Measurements from ENCODE around the gene IDH3G.

Gene IDH3G

GRCh38 chrX:153773741-153774575 lies 20.2 kb downstream of the IDH3G start:
- no peak for DNase-seq (ENCODE audit: low read depth in 2 of 2)

DNA sequence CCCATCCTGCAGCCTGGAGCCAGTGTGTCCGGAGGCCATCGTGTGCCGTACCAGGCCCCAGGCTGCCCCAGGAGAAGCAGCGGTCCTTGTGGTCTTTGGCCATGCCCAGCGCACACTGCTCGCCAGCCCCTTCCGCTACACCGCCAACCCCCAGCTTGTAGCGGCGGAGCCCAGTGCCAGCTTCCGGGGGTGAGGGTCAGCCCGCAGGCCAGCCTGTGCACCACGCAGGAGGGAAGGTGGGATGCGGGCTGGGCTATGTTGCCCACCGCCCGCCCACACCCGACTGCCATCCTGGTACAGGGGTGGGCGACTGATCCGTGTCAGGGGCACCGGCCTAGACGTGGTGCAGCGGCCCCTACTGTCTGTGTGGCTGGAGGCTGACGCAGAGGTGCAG lies 21.0 kb downstream of the IDH3G start:
- no peak for DNase-seq (ENCODE audit: low read depth in 2 of 2)

DNA sequence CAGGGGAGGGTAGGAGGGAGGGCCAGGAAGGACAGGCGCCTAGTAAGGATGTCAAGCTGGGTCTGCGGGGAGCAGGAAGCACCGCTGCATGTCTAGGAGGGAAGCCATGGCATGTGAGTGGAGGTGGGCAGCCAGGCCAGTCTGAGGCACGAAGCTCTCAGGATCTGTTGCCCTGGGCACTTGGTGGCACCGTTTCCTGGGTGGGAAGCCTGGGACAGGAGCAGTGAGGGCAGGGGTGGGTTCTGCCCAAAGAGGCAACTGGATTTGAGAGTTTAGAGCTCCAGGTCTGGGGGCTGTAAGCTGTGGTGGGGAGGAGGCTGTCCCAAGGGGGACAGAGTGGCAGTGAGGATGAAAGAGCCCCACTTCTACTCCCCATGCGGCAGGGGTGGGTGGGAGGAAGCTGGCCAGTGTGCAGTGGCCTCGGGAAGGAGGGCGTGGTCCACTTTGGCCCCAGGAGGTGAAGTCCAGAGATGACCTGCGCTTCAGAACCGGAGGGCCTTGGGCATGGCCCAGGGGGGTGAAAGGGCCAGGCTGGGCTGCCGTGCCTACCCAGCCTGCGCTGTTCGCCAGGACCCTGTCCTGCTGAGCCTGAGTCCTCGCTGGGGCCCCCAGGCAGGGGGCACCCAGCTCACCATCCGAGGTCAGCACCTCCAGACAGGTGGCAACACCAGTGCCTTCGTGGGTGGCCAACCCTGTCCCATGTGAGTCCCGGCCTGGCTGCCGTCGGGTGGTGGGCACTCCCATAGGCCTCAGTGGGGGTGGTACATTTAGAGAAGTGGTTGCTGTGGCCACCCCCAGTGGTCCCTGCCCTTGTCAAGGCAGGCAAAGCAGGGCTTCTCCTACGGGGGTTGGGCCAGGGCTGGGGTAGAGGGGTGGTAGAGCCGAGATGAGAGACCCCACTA lies 21.6 kb downstream of the IDH3G start:
- DNase-seq (ENCODE audit: low read depth in 2 of 2), result no peak

DNA sequence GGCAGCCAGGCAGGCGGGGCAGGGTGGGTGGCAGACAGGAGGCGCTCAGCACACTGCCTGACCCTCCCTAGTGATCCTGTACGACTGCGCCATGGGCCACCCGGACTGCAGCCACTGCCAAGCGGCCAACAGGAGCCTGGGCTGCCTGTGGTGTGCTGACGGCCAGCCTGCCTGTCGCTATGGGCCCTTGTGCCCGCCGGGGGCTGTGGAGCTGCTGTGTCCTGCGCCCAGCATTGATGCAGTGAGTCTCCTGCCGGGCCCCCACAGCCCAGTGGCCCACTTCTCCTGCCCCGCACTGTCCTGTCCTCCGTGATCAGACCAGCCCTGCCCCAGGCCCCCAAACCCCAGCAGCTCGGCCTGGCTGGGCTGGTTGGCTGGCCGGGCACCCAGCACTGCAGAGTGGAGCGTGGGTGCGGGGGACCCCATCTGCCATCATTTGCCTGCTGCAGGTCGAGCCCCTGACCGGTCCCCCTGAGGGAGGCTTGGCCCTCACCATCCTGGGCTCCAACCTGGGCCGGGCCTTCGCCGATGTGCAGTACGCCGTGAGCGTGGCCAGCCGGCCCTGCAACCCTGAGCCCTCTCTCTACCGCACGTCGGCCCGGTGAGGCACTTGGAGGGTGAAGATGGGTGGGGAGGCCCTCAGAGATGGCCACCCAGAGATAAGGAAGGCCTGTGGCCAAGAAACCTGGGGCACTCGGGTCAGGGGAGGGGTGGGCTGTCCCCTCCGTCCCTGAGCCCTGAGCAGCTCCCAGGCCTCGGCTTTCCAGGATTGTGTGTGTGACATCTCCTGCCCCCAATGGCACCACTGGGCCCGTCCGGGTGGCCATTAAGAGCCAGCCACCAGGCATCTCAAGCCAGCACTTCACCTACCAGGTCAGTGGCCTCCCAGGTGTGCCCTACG lies 22.5 kb downstream of the IDH3G start:
- DNase-seq (ENCODE audit: low read depth in 2 of 2), result no peak

- no peak for DNase-seq (ENCODE audit: low read depth in 2 of 2)
Observed at GRCh38 chrX:153770601-153771414, 23.4 kb downstream of the IDH3G start.

DNA sequence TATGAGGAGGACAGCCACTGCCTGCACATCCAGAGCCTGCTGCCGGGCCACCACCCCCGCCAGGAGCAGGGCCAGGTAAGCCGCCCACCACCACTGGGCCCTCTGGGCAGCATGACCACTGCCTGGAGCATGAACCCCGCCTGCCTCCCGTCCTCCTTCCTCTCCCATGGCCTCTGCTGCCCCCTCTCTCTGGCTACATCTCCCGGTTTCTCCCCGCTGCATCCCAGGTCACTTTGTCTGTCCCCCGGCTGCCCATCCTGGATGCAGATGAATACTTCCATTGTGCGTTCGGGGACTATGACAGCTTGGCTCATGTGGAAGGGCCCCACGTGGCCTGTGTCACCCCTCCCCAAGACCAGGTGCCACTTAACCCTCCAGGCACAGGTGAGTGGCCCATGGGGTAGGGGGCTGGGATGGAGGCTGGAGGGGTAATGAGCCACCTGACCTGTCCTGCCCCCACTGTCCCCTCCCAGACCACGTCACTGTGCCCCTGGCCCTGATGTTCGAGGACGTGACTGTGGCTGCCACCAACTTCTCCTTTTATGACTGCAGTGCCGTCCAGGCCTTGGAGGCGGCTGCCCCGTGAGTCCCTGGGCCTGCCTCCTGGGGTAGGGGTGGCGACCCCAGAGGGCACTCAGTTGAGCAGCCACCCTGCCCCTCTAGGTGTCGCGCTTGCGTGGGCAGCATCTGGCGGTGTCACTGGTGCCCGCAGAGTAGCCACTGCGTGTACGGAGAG lies 24.1 kb downstream of the IDH3G start:
- no peak for DNase-seq (ENCODE audit: low read depth in 2 of 2)

DNA sequence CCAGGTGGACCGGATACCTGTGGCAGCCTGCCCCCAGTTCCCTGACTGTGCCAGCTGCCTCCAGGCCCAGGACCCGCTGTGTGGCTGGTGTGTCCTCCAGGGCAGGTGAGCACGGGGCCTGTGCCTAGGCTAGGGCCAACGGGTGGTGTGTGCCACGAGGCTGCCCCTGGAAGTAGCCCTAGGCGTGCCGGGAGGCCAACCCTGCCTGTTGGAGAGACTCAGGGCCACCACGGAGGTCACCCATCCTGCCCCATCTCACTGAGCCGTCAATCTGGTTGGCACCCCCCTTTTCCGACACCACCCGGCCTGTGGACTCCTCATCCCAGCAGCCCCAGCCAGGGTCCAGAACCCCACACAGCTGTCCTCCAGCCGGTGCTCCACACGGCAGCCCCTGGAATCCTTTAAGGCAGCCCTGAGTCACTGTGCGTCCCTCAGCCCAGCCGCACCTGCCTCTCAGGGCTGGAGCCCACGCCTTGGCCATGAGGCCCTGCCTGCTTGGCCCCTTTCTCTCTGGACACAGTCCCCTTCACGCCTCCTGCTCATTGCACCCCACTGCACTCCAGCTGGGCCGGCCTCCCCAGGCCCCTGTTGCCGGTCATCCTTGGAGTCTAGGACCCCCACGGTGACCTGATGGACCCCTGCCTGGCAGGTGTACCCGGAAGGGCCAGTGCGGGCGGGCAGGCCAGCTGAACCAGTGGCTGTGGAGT lies 24.9 kb downstream of the IDH3G start:
- no peak for DNase-seq (ENCODE audit: low read depth in 2 of 2)

DNA sequence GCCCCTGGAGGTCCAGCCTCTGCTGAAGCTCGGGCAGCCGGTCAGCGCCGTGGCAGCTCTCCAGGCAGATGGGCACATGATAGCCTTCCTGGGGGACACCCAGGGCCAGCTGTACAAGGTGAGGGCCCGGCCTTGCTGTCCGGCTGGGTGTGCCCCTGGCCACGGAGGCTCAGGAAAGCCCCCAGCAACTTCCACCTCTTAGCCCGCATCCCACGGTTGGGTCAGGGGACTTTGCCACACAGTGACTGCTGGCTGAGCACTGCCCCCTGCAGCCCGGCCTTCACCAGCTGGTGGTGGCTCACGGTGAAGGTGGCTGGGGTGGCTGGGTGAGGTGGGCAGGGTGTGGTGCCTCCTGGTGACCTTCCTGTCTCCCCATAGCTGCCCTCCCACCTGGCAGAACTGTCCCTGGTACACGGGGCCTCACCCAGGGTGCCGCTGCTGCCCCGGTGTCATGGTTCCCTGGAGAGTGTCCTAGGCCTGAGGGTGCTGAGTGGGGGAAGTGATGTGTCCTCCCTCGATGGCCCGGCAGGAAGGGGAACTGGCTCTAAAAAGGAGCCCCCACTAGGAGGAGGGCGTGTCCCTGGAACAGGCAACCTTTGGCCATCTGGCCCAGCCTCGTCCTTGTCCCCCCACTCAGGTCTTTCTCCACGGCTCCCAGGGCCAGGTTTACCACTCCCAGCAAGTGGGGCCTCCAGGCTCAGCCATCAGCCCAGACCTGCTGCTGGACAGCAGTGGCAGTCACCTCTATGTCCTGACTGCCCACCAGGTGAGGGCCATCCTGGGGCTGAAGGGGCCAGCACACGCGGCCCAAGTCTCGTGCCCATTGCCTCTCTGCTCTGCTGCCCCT lies 25.6 kb downstream of the IDH3G start:
- no peak for DNase-seq (ENCODE audit: low read depth in 2 of 2)

DNA sequence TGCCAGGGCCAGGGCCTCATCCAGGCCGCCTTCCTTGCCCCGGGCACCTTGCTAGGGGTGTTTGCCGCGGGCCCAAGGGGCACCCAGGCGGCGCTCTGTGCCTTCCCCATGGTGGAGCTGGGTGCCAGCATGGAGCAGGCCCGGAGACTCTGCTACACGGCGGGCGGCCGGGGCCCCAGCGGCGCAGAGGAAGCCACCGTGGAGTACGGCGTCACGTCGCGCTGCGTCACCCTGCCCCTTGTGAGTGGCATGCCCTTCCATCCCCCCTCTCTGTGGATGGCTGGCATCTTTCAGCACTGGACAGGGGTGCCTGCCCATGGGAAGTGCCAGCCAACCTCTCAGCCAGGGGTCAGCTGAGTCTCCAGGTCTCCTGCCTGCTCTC lies 26.5 kb downstream of the IDH3G start:
- DNase-seq (ENCODE audit: low read depth in 2 of 2), result no peak

DNA sequence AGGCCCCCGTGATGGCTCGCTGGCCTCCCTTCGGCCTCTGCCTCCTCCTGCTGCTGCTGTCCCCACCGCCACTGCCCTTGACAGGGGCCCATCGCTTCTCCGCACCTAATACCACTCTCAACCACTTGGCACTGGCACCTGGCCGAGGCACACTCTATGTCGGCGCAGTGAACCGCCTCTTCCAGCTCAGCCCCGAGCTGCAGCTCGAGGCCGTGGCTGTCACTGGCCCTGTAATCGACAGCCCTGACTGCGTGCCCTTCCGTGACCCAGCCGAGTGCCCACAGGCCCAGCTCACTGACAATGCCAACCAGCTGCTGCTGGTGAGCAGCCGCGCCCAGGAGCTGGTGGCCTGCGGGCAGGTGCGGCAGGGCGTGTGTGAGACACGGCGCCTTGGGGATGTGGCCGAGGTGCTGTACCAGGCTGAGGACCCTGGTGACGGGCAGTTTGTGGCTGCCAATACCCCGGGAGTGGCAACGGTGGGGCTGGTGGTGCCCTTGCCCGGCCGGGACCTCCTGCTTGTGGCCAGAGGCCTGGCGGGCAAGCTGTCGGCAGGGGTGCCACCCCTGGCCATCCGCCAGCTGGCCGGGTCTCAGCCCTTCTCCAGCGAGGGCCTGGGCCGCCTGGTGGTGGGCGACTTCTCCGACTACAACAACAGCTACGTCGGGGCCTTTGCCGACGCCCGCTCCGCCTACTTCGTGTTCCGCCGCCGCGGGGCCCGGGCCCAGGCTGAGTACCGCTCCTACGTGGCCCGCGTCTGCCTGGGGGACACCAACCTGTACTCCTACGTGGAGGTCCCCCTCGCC lies 27.1 kb downstream of the IDH3G start:
- no peak for DNase-seq (ENCODE audit: low read depth in 2 of 2)

GRCh38 chrX:153766098-153766817 lies 27.9 kb downstream of the IDH3G start:
- peak; percentile 39 to 47 for DNase-seq (ENCODE audit: low read depth in 2 of 2)

- no peak for DNase-seq (ENCODE audit: low read depth in 2 of 2)
Observed at GRCh38 chrX:153765138-153766079, 28.8 kb downstream of the IDH3G start.

- no peak for DNase-seq (ENCODE audit: low read depth in 2 of 2)
Observed at GRCh38 chrX:153764786-153765137, 29.4 kb downstream of the IDH3G start.

GRCh38 chrX:153763989-153764755 lies 30.0 kb downstream of the IDH3G start, which contains the start of gene PLXNB3:
TSS of gene PLXNB3 (plus strand) at chrX:153764249. CDS start at chrX:153765536, 1,287 bp downstream.
- DNase-seq (ENCODE audit: low read depth in 2 of 2), result peak; percentile 18 to 28

DNA sequence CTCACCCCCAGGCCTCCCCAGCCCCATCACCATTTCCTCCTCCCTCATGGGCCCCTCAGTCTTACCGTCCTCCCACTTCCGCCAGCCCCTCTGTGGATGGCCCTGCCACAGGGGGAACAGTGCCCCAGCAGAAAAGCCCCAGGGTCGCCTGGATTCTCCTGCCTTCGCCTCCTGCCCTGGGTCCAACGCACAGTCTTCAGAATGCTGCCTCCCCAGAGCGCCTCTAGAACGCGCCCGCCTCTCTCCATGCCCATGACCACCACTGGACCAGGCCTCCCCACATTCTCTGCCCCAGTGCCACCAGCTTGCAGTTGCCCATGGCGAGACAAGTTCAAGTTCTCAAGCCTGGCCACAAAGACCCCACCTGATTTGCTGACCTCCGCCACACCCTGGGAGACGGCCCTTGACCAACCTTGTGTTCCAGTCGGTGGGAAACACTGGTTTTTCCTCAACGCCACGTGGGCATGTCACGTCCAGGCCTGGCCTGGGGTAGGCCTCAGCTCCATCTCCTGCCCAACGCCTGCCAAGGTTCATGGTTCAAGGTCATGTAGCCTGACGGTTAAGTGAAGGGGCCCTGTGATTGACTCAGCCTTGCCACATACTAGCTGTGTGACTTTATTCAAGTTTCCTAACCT lies 30.8 kb downstream of the IDH3G start:
- DNase-seq (ENCODE audit: low read depth in 2 of 2), result no peak
